Measurements from ENCODE around the gene COLGALT1. TPM values are rescaled to one million over a fixed set of nuclear protein-coding genes. Genes with fewer than 3 reads are reported as not detected.
"Not testable (repeated sequence)": the region's sequence is repeated elsewhere in the genome, so short reads cannot be mapped to it uniquely, and the experiment has no call there.

Gene COLGALT1
- total and polyA plus RNA-seq, 7 experiments from 2014 or later: 13.2 to 70.6 (median 57.6) TPM

DNA sequence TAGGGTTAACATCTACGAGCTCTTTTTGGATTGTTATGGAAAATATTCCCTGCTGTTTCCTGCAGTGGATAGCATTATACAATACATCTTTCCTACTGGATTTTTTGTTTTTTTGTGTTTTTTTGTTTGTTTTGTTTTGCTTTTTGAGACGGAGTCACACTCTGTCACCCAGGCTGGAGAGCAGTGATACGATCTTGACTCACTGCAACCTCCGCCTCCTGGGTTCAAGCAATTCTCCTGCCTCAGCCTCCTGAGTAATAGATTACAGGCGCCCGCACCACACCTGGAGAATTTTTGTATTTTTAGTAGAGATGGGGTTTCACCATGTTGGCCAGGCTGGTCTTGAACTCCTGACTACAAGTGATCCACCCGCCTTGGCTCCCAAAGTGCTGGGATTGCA lies 29.9 kb downstream of the COLGALT1 start:
- H3K4me3 Mint-ChIP-seq; H3K27me3 ChIP-seq (ENCODE audit: control insufficient read depth in 2 of 2, insufficient read depth in 2 of 2, low read length in 2 of 2); intact Hi-C loops (cut with micrococcal nuclease); H3K27ac ChIP-seq (ENCODE audit: low read depth, low read length); CTCF ChIA-PET; ATAC-seq; H3K4me1 Mint-ChIP-seq; H3K9me3 ChIP-seq (ENCODE audit: control insufficient read depth in 2 of 3, low read length in 3 of 3); H3K4me3 ChIP-seq (ENCODE audit: low read length); H3K9me3 Mint-ChIP-seq; H3K4me1 ChIP-seq (ENCODE audit: control insufficient read depth in 2 of 2, insufficient read depth in 2 of 2, low read length in 2 of 2); H3K27me3 Mint-ChIP-seq; DNase-seq: not testable (repeated sequence)
- peaks cover 0 to 13% (median 2%) of the 10 kb centered on the region in 5 donors for H3K36me3 Mint-ChIP-seq
- peak overlapping the region in 1 of 9 donors; percentile 52 for H3K27ac Mint-ChIP-seq
- POLR2A ChIA-PET: interaction anchor here (0.5 to 0.8 kb wide), 2 partner anchors 14 to 163 kb away, joined by 3 to 4 read pairs; no protein-coding TSS in a partner anchor
- peaks cover 0 to 25% (median 14%) of the 10 kb centered on the region in 3 experiments for H3K36me3 ChIP-seq (ENCODE audit: control insufficient read depth in 2 of 3, insufficient read depth in 3 of 3, low read length in 3 of 3)

DNA sequence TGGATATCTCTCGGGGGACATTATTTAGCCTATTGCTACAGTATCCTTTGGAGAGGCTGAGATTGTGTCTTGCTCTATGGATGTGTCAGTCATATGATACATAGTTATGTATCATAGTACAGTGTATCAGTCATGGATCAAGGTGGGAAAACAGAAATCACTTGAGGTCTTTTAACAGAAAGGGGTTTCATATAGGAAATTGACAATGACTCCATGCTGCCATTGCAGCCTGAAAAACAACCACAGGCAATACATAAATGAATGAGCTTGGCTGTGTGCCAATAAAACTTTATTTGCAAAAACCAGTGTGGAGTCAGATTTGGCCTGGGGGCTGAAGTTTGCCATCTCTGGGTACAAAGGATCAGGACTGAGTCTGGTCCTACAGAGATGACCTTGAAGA lies 35.4 kb downstream of the COLGALT1 start:
- intact Hi-C loops (cut with micrococcal nuclease): no loop called here
- Histone ChIP-seq H3K4me1 (ENCODE audit: control insufficient read depth in 2 of 2, insufficient read depth in 2 of 2, low read length in 2 of 2) (no peaks in the 10 kb centered on the region), H3K36me3 (ENCODE audit: control insufficient read depth in 2 of 3, insufficient read depth in 3 of 3, low read length in 3 of 3) (no peaks in the 10 kb centered on the region), H3K27ac (ENCODE audit: low read depth, low read length) (no peak overlapping the region), H3K9me3 (ENCODE audit: control insufficient read depth in 2 of 3, low read length in 3 of 3) (no peaks in the 10 kb centered on the region), H3K27me3 (ENCODE audit: control insufficient read depth in 2 of 2, insufficient read depth in 2 of 2, low read length in 2 of 2) (no peaks in the 10 kb centered on the region), H3K4me3 (ENCODE audit: low read length) (no peak overlapping the region)
- CTCF ChIA-PET: interaction anchor here (1.4 kb wide), 1 partner anchor 95 kb away, joined by 4 read pairs; no protein-coding TSS in a partner anchor
- Mint-ChIP-seq H3K36me3 (no peaks in the 10 kb centered on the region), H3K9me3 (no peaks in the 10 kb centered on the region), H3K27ac (no peak overlapping the region), H3K27me3 (peaks cover 0 to 17% (median 11%) of the 10 kb centered on the region in 5 donors), H3K4me3 (no peak overlapping the region), H3K4me1 (peaks cover 0 to 3% (median 0%) of the 10 kb centered on the region in 7 donors)
- POLR2A ChIA-PET: no interaction called here
- ATAC-seq (no peak), DNase-seq (no peak)

DNA sequence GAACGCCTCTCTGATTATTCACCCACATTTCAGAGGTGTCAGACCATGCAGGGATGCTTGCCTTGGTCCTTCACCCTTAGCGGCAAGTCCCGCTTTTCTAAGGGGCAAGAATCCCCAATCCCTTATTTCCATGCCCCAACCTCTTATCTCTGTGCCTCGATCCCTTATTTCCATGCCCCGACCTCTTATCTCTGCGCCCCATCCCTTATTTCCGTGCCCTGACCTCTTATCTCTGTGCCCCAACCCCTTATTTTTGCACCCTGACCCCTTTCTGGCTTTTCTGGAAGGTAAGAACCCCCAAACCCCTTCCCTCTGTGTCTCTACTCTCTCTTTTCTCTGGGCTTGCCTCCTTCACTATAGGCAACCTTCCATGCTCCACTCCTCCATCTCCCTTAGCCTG lies 38.8 kb downstream of the COLGALT1 start:
- H3K4me1 Mint-ChIP-seq; CTCF ChIA-PET; H3K36me3 Mint-ChIP-seq; ATAC-seq; H3K4me3 Mint-ChIP-seq; H3K27ac Mint-ChIP-seq; H3K4me3 ChIP-seq (ENCODE audit: low read length); H3K9me3 Mint-ChIP-seq; H3K27ac ChIP-seq (ENCODE audit: low read depth, low read length); H3K4me1 ChIP-seq (ENCODE audit: control insufficient read depth in 2 of 2, insufficient read depth in 2 of 2, low read length in 2 of 2); H3K9me3 ChIP-seq (ENCODE audit: control insufficient read depth in 2 of 3, low read length in 3 of 3); H3K27me3 ChIP-seq (ENCODE audit: control insufficient read depth in 2 of 2, insufficient read depth in 2 of 2, low read length in 2 of 2); DNase-seq; intact Hi-C loops (cut with micrococcal nuclease); POLR2A ChIA-PET; H3K36me3 ChIP-seq (ENCODE audit: control insufficient read depth in 2 of 3, insufficient read depth in 3 of 3, low read length in 3 of 3): not testable (repeated sequence)
- H3K27me3 Mint-ChIP-seq: peaks cover 0 to 21% (median 11%) of the 10 kb centered on the region in 5 donors

DNA sequence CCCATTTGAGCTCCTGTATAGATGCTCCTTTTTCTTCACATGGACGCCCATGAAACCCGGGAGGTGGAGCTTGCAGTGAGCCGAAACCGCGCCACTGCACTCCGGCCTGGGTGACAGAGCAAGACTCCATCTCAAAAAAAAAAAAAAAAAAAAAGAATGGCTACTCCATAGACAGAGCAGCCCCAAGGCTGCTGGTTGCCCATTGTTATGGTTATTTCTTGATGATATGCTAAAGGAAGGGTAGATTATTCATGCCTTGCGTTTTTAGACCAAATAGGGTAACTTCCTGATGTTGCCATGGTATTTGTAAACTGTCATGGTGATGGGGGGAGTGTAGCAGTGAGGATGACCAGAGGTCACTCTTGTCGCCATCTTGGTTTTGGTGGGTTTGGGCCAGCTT lies 42.6 kb downstream of the COLGALT1 start:
- POLR2A ChIA-PET; H3K27ac Mint-ChIP-seq; H3K4me1 Mint-ChIP-seq; H3K36me3 ChIP-seq (ENCODE audit: control insufficient read depth in 2 of 3, insufficient read depth in 3 of 3, low read length in 3 of 3); H3K27me3 ChIP-seq (ENCODE audit: control insufficient read depth in 2 of 2, insufficient read depth in 2 of 2, low read length in 2 of 2); CTCF ChIA-PET; H3K9me3 ChIP-seq (ENCODE audit: control insufficient read depth in 2 of 3, low read length in 3 of 3); H3K36me3 Mint-ChIP-seq; intact Hi-C loops (cut with micrococcal nuclease); H3K4me1 ChIP-seq (ENCODE audit: control insufficient read depth in 2 of 2, insufficient read depth in 2 of 2, low read length in 2 of 2); ATAC-seq; H3K4me3 Mint-ChIP-seq; H3K27ac ChIP-seq (ENCODE audit: low read depth, low read length); H3K4me3 ChIP-seq (ENCODE audit: low read length); H3K9me3 Mint-ChIP-seq; DNase-seq: not testable (repeated sequence)
- peaks cover 21 to 32% (median 25%) of the 10 kb centered on the region in 5 donors for H3K27me3 Mint-ChIP-seq

DNA sequence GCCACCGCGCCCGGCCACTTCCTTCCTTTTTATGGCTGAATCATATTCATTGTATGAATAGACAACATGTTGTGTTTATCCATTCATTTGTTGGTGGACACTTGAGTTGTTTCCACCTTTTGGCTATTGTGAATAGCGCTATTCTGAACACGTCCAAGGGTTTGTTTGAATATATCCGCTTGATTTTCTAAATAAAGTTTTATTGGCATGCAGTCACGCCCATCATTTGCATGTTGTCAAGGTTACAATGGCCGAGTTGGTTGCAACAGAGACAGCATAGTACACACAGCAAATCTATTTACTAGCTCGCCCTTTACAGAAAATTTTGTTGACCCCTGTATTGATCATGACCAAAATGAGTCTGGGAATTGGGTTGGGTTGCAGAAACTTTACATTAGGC lies 43.5 kb downstream of the COLGALT1 start:
- H3K4me3 ChIP-seq (ENCODE audit: low read length): no peak overlapping the region
- POLR2A ChIA-PET: no interaction called here
- no peaks in the 10 kb centered on the region for H3K27me3 ChIP-seq (ENCODE audit: control insufficient read depth in 2 of 2, insufficient read depth in 2 of 2, low read length in 2 of 2)
- H3K36me3 Mint-ChIP-seq: no peaks in the 10 kb centered on the region
- intact Hi-C loops (cut with micrococcal nuclease): no loop called here
- DNase-seq: no peak
- H3K4me3 Mint-ChIP-seq: no peak overlapping the region
- H3K4me1 Mint-ChIP-seq: peaks cover 0 to 4% (median 2%) of the 10 kb centered on the region in 7 donors
- CTCF ChIA-PET: interaction anchor here (0.6 kb wide), 1 partner anchor 9 kb away, joined by 3 read pairs; no protein-coding TSS in a partner anchor
- peaks cover 0 to 1% (median 0%) of the 10 kb centered on the region in 11 donors for H3K9me3 Mint-ChIP-seq
- H3K27ac ChIP-seq (ENCODE audit: low read depth, low read length): no peak overlapping the region
- H3K27ac Mint-ChIP-seq: no peak overlapping the region
- no peaks in the 10 kb centered on the region for H3K9me3 ChIP-seq (ENCODE audit: control insufficient read depth in 2 of 3, low read length in 3 of 3)
- peaks cover 27 to 38% (median 30%) of the 10 kb centered on the region in 5 donors for H3K27me3 Mint-ChIP-seq
- H3K36me3 ChIP-seq (ENCODE audit: control insufficient read depth in 2 of 3, insufficient read depth in 3 of 3, low read length in 3 of 3): no peaks in the 10 kb centered on the region
- H3K4me1 ChIP-seq (ENCODE audit: control insufficient read depth in 2 of 2, insufficient read depth in 2 of 2, low read length in 2 of 2): no peaks in the 10 kb centered on the region
- no peak for ATAC-seq

DNA sequence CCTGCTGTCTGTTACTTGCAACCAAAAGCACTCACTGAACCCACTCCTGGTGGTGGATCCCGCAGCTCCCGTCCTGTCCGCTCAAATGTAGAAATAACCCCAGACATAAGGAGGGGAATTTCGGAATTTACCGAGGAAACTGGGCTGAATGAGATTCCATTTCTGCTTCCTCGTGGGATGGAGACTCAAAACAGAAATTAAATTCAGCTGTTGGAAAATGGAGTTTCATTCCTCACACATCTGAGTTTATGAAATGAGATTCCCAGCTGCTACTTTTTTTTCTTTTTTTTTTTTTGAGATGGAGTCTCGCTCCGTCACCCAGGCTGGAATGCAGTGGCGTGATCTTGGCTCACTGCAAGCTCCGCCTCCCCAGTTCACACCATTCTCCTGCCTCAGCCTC lies 44.3 kb downstream of the COLGALT1 start:
- ChIA-PET POLR2A (no interaction called here), CTCF (no interaction called here)
- no peak overlapping the region for H3K4me3 ChIP-seq (ENCODE audit: low read length)
- no peaks in the 10 kb centered on the region for H3K4me1 ChIP-seq (ENCODE audit: control insufficient read depth in 2 of 2, insufficient read depth in 2 of 2, low read length in 2 of 2)
- H3K27ac ChIP-seq (ENCODE audit: low read depth, low read length): no peak overlapping the region
- intact Hi-C loops (cut with micrococcal nuclease): no loop called here
- H3K36me3 ChIP-seq (ENCODE audit: control insufficient read depth in 2 of 3, insufficient read depth in 3 of 3, low read length in 3 of 3): no peaks in the 10 kb centered on the region
- H3K36me3 Mint-ChIP-seq: no peaks in the 10 kb centered on the region
- no peak overlapping the region for H3K4me3 Mint-ChIP-seq
- H3K4me1 Mint-ChIP-seq: peaks cover 0 to 5% (median 2%) of the 10 kb centered on the region in 7 donors
- DNase-seq (no peak), ATAC-seq (no peak)
- no peaks in the 10 kb centered on the region for H3K27me3 ChIP-seq (ENCODE audit: control insufficient read depth in 2 of 2, insufficient read depth in 2 of 2, low read length in 2 of 2)
- peaks cover 31 to 45% (median 38%) of the 10 kb centered on the region in 5 donors for H3K27me3 Mint-ChIP-seq
- H3K9me3 ChIP-seq (ENCODE audit: control insufficient read depth in 2 of 3, low read length in 3 of 3): no peaks in the 10 kb centered on the region
- peaks cover 0 to 1% (median 0%) of the 10 kb centered on the region in 11 donors for H3K9me3 Mint-ChIP-seq
- no peak overlapping the region for H3K27ac Mint-ChIP-seq

DNA sequence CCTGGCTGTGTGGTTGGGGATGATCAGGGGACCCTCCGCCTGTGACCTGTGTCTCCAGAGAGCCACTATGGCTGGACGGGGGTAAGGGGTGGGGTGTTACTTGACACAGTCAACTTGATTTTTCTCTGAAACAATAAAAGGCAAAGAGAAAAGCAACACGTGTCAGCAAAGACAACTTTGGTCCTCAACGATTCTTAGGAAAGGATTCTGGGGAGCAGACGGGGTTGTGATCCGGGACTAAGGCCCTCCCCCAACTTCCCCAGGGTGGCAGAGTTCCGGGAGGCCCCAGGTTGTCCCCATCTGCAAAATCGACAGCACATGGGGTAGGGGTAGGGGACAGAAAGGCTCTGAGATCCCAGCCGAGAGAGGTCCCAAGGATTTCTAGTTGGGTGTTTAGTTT lies 46.2 kb downstream of the COLGALT1 start:
- H3K36me3 ChIP-seq (ENCODE audit: control insufficient read depth in 2 of 3, insufficient read depth in 3 of 3, low read length in 3 of 3): no peaks in the 10 kb centered on the region
- H3K9me3 ChIP-seq (ENCODE audit: control insufficient read depth in 2 of 3, low read length in 3 of 3): no peaks in the 10 kb centered on the region
- Mint-ChIP-seq H3K4me1 (peaks cover 0 to 10% (median 7%) of the 10 kb centered on the region in 7 donors), H3K9me3 (peaks cover 0 to 2% (median 0%) of the 10 kb centered on the region in 11 donors), H3K36me3 (no peaks in the 10 kb centered on the region), H3K27ac (peak overlapping the region in 1 of 9 donors; percentile 59), H3K27me3 (peaks cover 31 to 45% (median 40%) of the 10 kb centered on the region in 5 donors), H3K4me3 (no peak overlapping the region)
- no peak overlapping the region for H3K27ac ChIP-seq (ENCODE audit: low read depth, low read length)
- no peaks in the 10 kb centered on the region for H3K27me3 ChIP-seq (ENCODE audit: control insufficient read depth in 2 of 2, insufficient read depth in 2 of 2, low read length in 2 of 2)
- intact Hi-C loops (cut with micrococcal nuclease): no loop called here
- ChIA-PET POLR2A (no interaction called here), CTCF (no interaction called here)
- H3K4me3 ChIP-seq (ENCODE audit: low read length): no peak overlapping the region
- H3K4me1 ChIP-seq (ENCODE audit: control insufficient read depth in 2 of 2, insufficient read depth in 2 of 2, low read length in 2 of 2): peaks cover 2 to 7% of the 10 kb centered on the region in 2 donors
- no peak for DNase-seq
- ATAC-seq: no peak

All from naive thymus-derived CD4-positive, alpha-beta T cell (primary cell).